GM21360 (cell line): ENCODE results near the gene TBC1D32.
"Not testable (repeated sequence)": the region's sequence is repeated elsewhere in the genome, so short reads cannot be mapped to it uniquely, and the experiment has no call there.

Source experiments
- ATAC-seq: cut with Tn5 transposase; IDR thresholded peaks from one replicate; pipeline ENCODE4 v1.9.1; 2021; ENCODE audit warnings: mild to moderate bottlenecking, moderate library complexity; ENCODE audit not compliant: unreplicated experiment

Gene TBC1D32

DNA sequence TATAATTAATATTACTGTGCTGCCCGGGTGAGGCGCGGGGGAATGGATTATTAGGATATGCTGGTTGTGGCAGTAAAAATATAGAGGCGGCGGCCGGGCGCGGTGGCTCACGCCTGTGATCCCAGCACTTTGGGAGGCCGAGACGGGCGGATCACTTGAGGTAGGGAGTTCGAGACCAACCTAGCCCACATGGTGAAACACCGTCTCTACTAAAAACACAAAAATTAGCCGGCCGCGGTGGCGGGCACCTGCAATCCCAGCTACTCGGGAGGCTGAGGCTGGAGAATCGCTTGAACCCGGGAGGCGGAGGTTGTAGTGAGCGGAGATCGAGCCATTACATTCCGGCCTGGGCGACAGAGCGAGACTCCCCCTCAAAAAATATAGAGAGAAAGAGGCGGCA is 586 bp downstream of the TBC1D32 start:
- ATAC-seq = not testable (repeated sequence)

DNA sequence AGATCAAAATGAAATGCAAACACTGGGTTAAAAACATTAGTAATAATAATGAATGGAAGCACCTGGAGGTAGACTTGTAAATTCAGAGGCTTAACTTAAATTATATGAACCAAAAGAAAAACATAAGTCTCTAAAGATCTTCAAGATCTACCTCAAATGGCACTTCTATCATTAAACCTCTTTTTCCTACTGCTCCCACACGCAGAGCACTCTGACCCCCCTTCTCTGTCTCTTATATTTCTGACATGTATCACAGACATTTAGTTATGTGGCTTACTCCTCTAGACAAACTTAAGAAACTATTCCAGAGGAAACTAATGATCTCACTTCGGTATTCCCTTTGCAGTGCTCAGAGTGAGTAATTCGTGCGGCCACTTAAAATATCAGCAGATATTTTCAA is 1.1 kb downstream of the TBC1D32 start:
- ATAC-seq = no peak

DNA sequence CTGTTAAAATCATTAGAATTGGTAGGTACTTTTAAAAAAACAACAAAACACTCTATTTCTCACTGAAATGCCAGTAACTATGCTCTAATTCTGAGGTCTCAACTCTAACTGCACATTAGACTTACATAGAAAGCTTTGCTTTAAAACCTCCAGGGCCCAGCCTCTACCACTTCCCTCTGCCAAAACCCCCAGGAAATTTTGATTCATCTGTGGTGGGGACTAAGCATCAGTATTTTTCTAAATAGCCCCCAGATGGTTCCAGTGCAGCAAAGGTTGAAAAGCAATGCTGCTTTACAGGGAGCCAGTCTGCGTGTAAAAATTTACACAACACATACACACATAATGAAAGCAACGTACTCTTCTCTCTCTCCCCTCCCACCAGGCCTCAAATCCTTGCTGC is 3.8 kb downstream of the TBC1D32 start:
- ATAC-seq = no peak

DNA sequence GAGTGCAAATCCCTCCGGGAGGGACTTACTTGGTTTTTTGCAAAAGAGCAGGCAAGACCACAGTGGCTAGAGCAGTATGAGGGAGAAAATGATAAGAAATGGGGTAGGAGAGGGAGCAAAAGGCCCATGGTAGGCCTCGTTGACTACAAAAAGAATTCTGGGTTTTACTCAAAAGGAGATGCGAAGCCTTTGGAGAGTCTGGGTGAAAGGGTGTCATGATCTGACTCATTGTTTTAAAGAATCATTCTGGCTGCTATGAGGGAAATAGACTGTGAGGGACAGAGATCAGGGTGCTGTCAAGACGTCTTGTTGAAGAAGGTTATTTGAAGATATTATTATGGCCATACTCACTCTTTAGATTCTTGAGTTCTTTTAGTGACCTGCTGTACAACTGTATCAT is 13.0 kb downstream of the TBC1D32 start:
- no peak for ATAC-seq

DNA sequence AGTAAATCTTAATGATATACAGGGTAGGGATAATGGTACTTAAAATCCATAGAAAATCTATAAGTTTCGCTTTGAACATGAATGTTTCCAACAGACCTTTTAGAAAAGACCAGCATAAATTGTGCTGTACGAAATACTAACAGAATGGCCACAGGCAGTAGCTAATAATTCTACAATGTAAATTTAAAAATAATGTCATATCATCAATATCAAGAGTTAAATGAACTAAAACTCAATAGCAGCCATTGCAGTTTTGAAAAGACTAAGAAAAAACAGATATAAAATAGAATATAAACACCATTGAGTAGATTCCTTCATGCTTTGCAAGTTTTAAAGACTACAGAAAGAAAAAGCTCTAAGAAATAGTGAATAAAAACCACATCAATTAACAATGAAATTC is 14.7 kb downstream of the TBC1D32 start:
- ATAC-seq = no peak

DNA sequence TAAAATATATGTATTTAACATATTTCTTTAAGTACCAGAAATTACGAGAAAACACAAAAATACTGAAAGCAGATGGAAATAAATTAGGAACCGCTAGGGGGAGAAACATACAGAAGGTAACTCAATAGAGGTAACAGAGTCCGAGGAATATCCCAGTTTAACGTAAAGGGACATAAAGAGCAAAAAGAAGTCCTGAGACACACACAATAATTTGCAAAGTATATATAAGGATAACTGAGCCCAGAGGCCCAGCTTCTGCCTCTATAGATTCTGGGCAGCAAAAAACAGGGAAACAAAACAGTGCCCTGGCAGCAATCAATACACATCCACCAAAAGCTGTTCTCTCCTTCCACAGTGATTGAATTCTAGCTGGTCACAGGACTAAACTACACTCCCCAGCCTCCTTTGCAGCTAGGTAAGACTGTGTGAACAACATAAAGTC is 15.1 kb downstream of the TBC1D32 start:
- ATAC-seq = no peak

DNA sequence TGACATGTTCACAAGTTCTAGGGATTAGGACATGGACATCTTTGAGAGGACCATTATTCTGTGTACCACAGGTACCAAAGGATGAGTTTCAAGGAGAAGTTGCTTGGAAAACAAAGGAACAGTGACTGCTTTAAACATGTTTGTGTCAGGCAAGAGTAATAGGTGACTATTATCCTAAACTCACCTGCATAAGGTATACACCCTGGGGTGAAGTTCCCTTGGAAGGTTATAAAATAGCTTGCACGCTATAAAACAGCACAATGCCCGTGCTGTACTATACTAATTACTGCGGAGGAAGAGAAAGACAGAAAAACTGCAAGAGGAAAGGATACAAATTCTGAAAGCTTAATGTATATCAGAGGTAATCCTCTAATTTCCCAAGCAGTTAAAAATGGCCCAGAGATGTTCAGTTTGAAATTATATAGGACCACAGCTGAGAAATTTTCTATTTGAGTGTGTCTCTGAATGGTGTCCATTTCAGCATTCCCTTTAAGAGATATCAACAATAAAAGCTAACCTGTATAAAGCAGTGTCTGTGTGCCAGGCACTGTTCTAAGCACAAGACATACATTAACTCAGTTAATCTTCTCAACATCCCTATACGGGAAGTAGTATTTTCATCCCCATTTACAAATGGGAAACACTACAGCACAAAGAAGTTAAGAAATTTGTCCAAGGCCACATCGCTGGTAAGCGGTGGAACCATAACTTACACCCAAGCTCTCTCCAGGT is 19.7 kb downstream of the TBC1D32 start:
- ATAC-seq = no peak

DNA sequence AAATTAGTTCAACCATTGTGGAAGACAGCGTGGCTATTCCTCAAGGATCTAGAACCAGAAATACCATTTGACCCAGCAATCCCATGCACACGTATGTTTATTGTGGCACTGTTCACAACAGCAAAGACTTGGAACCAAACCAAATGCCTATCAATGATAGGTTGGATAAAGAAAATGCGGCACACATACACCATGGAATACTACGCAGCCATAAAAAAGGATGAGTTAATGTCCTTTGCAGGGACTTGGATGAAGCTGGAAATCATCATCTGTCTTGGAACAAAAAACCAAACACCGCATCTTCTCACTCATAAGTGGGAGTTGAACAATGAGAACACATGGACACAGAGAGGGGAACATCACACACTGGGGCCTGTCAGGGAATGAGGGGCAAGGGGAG is 22.5 kb downstream of the TBC1D32 start:
- ATAC-seq = not testable (repeated sequence)

DNA sequence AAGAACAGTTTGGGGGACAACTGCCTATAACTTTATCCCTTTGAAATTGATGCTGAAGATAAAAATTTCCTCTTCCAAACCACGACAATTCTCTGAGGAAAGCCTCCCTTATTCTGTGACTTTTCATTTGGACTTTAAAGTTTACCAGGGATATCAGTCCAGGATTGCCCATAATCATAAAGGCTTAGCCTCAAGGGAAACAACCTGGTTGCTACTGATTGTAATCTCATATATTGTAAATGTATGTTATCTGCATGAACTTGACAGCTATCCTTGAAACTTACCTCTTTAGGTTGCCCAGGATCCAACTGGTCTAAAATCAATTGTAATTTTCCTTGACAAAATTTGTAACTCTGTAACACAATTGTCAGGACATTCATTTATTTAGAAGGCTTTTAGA is 23.8 kb downstream of the TBC1D32 start:
- no peak for ATAC-seq

DNA sequence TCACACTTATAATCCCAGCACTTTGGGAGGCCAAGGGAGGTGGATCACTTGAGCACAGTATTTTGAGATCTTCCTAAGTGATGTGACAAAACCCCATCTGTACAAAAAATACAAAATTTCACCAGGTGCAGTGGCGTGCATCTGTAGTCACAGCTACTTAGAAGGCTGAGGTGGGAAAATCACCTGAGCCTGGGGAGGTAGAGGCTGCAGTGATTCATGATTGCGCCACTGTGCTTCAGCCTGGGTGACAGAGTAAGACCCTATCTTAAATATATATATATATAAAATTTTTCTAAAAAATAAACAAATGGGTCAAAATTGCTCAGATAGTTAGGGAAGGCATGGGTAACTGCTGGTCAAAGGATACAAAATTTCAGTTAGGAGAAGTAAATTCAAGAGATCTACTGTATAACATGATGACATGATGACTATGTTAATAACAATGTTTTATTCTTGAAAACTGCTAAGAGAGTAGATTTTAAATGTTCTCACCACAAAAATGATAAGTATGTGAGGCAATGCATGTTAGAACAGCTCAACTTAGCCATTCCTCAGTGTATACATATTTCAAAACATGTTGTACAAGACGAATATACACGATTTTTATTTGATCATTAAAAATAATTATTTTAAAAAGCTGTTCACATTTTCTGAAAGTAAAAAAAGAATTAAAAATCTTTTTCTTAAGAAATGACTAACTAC is 24.4 kb downstream of the TBC1D32 start:
- no peak for ATAC-seq

DNA sequence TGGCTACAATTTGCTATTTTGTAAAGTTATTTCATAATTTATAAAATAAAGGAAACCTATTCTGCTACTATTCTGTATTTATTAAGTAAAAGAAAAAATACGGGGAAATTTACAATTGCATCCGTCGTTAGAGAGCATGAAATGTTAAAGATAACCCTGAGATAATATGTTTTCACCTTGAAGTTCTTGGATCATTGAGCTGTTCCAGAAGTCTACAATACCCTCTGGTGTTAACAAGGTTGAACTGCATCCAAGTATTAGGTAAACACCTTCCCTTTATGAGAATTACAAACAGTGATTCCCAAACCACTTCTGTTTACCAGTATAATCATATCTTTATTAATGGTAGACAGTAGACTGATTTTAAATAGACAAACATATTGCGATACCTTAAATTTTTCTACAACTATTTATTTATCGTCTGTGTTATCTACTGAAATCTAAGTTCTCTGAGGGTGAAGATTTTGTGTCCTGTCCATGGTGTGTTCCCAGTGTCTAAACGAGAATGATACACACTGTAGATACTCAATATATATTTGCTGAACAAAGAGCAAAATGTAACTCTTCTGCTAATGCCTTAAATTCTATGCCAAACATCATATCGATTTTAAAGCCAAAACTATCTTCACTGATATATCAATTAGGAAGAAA is 28.2 kb downstream of the TBC1D32 start:
- ATAC-seq = no peak

DNA sequence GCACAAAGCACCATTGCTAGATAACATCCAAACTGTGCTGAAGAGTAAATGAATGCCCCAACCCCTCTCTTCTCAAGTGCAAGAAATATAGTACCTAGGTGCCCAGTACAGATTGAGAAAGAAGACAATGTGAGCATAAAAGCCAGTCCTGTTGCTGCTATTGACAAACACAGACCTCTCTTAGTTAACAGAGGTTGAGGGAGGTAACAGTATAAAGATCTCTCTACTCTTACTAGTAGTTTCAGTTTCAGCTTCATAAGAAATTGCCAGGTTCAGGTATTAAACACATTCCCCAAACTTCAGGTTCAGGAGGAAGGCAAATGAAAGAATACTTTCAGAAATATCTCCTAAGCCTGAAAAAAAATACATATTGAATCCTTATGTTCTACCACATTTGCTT is 31.4 kb downstream of the TBC1D32 start:
- peak; percentile 61 for ATAC-seq

DNA sequence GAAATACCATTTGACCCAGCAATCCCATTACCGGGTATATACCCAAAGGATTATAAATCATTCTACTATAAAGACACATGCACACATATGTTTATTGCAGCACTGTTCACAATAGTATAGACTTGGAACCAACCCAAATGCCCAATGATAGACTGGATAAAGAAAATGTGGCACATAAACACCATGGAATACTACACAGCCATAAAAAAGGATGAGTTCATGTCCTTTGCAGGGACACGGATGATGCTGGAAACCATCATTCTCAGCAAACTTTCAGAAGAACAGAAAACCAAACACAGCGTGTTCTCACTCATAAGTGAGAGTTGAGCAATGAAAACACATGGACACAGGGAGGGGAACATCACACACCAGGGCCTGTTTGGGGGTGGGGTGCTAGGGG is 33.1 kb downstream of the TBC1D32 start:
- ATAC-seq = not testable (repeated sequence)

DNA sequence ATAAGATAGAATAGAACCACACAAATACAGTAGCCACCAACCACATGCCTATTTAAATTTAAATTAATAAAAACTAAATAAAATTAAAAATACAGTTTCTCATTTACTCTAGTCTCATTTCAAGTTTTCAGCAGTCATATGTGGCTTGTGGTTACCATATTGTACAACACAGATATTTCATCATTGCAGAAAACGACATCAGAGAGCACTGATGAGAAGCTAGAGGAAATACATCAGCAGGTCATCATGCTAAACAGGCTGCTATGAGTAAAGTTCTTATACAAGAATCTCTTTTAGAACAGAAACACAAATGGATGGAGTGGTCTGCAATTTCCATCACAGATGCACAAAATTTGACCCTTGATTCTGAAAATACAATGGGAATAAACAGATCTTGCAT is 36.6 kb downstream of the TBC1D32 start:
- no peak for ATAC-seq

DNA sequence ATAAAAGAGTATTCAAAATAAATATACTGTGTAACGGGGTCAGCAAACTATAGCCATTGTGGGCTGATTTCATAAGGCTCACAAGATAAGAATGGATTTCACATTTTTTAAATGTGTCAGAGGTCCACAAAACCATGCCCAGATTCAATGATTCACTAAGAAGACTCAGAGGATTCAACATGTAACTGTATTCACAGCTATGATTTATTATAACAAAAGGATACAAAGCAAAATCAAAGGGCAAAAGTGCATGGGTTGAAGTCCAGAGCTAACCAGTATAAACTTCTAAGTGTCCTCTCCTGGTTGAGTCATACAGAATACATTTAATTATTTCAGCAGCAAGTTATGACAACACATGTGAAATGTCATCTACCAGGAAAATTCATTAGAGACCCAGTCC is 49.2 kb downstream of the TBC1D32 start:
- no peak for ATAC-seq

DNA sequence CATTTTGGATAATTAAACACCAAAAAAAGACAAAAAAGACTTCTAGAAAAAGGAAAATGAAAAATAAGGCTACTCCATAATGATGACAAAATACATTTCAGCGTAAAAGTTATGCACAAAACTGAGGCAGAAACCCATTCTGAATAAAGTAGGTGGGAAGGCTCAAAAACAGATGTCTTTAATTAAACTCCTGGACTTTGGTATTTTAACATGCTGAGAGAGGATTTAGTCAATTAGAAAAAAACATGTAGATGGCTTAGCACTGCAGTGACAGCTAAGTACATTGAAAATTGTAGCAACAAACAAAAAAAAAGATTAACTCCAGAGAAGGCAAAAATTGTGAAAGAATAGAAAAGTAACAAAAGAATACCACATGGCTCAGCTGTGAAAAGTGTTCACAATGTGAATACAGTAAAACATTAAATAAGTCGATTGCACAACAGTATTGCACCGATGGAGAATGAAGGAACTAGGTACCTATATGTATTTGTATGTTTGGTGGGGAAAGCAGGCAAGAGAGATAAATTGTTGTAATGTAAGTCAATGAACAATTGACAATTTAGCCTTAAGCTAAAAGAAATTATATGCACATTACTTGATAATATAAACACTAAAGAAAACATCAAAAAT is 59.5 kb downstream of the TBC1D32 start:
- ATAC-seq = no peak

DNA sequence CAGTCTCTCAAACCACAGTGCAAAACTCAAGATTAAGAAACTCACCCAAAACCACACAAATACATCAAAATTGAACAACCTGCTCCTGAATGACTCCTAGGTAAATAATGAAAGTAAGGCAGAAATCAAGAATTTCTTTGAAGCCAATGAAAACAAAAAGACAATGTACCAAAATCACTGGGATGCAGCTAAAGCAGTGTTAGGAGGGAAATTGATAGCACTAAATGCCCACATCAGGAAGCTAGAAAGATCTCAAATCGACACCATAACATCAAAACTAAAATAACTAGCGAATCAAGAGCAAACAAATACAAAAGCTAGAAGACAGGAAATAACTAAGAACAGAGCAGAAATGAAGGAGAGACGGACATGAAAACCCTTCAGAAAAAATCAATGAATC is 70.5 kb downstream of the TBC1D32 start:
- ATAC-seq = no peak

DNA sequence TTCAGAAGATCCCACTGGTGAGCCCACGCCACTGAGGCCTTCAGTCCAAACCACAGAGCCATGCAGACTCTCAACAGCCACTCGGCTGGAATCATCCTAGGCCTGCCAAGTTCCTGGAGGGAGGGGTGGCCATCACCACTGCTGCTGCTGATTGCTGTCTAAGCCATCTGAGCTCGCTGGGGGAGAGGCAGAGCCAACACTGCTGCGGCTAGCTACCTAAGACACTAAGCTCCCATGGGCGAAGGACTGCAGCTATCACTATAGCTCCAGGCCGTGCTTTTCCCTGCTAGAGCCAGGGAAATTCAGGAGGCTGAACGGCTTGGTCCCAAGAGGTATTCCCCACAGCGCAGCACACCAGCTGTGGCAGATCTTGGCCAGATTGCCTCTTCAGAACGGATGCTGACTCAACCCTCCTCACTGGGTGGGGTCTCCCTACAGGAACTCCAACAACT is 73.6 kb downstream of the TBC1D32 start:
- ATAC-seq = no peak

DNA sequence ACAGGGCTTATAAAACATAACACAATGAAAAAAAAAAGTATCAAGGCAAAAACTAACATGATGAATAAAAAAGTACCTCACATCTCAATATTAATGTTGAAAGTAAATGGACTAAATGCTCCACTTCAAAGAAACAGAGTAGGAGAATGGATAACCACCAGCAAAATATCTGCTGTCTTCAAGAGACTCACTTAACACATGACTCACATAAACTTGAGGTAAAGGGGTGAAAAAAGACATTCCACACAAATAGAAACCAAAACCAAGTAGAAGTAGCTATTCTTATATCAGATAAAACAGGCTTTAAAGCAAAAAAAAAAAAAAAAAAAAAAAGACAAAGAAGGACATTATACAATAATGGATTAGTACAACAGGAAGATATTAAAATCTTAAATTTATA is 86.9 kb downstream of the TBC1D32 start:
- ATAC-seq = no peak

DNA sequence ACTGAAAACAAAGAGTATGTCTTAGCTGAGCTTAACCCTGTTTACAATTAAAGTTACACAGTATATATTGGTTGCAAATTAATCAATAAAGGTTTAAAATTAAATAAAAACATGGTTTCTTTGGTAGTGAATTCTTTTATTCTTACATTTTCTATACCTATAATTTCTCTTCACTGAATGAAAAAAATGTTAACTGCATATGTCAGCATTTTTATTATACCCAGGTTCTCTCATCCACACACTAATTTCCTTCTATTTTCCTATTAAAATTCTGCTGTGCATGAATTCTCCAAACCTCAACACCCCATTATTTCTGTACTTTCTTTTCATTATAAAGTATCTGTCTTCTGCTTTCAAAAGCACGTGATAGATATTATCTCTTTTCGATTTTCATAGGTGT is 91.9 kb downstream of the TBC1D32 start:
- ATAC-seq = no peak

DNA sequence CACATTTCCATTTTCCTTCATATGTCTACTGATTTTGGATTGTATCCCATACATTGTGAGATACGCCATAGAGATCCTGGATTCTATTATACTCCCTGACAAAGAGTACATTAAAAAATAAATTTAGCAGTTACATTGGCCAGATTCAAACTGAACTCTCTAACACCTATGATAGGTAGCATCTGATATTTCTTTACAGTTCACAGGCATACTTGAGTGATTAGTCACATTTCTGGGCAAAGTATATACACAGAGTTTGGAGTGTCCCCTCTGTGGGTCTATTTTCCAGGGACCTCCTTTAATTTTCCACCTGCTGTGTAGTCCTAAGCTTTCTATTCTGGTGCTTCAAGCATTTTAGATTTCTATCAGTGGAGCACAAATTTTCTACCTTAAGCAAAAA is 96.4 kb downstream of the TBC1D32 start:
- no peak for ATAC-seq

DNA sequence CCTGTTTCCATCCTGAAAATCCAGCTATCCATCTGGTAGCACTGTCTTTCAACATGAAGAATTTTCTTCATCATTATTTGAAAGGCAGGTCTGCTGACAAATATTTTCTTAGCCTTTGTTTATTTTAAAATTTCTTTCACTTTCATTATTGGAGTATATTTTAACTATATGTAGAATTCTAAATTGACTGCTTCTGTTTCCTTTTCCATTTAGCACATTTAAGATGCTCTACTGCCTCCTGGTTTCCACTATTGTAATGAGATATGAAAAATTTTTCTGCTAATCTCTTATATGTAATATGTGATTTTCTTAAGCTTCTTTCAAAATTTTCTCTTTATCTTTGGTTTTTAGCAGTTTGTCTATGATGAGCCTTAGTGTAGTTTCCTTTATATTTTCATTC is 97.3 kb downstream of the TBC1D32 start:
- no peak for ATAC-seq
